H9 (cell line): ENCODE measurements around the gene TRANK1. TPM values are rescaled to one million over a fixed set of nuclear protein-coding genes. Genes with fewer than 3 reads are reported as not detected.

Experiments
- DNase-seq: peaks from one replicate; pipeline ENCODE4 v3.0.0-alpha.2; 2017
- H2AFZ ChIP-seq: one replicate; pipeline ENCODE4 v1.6.1; 2013; ENCODE audit warnings: mild to moderate bottlenecking, low read length, control low read depth, moderate library complexity
- H2AK5ac ChIP-seq: 2 replicates; pipeline ENCODE4 v1.6.1; 2013; ENCODE audit warnings: low read length, control low read depth, mixed read lengths; ENCODE audit not compliant: insufficient read length
- H2BK120ac ChIP-seq: one replicate; pipeline ENCODE4 v1.6.1; 2013; ENCODE audit warnings: low read depth, mild to moderate bottlenecking, low read length, control low read depth, inconsistent platforms; ENCODE audit not compliant: poor library complexity, severe bottlenecking
- H2BK12ac ChIP-seq: 2 replicates; pipeline ENCODE4 v1.6.1; 2013; ENCODE audit warnings: low read length, control low read depth, mixed read lengths, low read depth; ENCODE audit not compliant: insufficient read length
- H2BK15ac ChIP-seq: 2 replicates; pipeline ENCODE4 v1.6.1; 2013; ENCODE audit warnings: low read depth, low read length, control low read depth
- H2BK20ac ChIP-seq: one replicate; pipeline ENCODE4 v1.6.1; 2013; ENCODE audit warnings: low read depth, mild to moderate bottlenecking, low read length, control low read depth, inconsistent platforms; ENCODE audit not compliant: poor library complexity, severe bottlenecking
- H2BK5ac ChIP-seq: 2 replicates; pipeline ENCODE4 v1.6.1; 2013; ENCODE audit warnings: low read length, control low read depth, mixed read lengths; ENCODE audit not compliant: insufficient read length
- H3K14ac ChIP-seq: 2 replicates; pipeline ENCODE4 v1.6.1; 2013; ENCODE audit warnings: low read length, control low read depth; ENCODE audit not compliant: insufficient read depth
- H3K18ac ChIP-seq: 2 replicates; pipeline ENCODE4 v1.6.1; 2013; ENCODE audit warnings: low read depth, mild to moderate bottlenecking, mixed read lengths, low read length, control low read depth; ENCODE audit not compliant: insufficient read length
- H3K23ac ChIP-seq: 2 replicates; pipeline ENCODE4 v1.6.1; 2013; ENCODE audit warnings: low read length, control low read depth, mixed read lengths, low read depth; ENCODE audit not compliant: insufficient read length
- H3K23me2 ChIP-seq: 2 replicates; pipeline ENCODE4 v1.6.1; 2013; ENCODE audit warnings: low read depth, mild to moderate bottlenecking, mixed read lengths, low read length, control low read depth; ENCODE audit not compliant: insufficient read length, poor library complexity, severe bottlenecking
- H3K27ac ChIP-seq: 2 replicates; pipeline ENCODE4 v1.5.1; 2013; ENCODE audit warnings: low read length, control low read depth, mixed read lengths, low read depth; ENCODE audit not compliant: insufficient read length
- H3K27me3 ChIP-seq: 2 replicates; pipeline ENCODE4 v1.6.1; 2013; ENCODE audit warnings: low read length, control low read depth, inconsistent platforms; ENCODE audit not compliant: insufficient read depth
- H3K4ac ChIP-seq: 2 replicates; pipeline ENCODE4 v1.6.1; 2013; ENCODE audit warnings: low read depth, mild to moderate bottlenecking, control low read depth, inconsistent platforms, low read length, moderate library complexity
- H3K4me1 ChIP-seq: 2 replicates; pipeline ENCODE4 v1.6.1; 2013; ENCODE audit warnings: low read length, control low read depth, inconsistent platforms; ENCODE audit not compliant: insufficient read depth
- H3K4me2 ChIP-seq: 2 replicates; pipeline ENCODE4 v1.6.1; 2013; ENCODE audit warnings: low read length, control low read depth, mixed read lengths; ENCODE audit not compliant: insufficient read length, insufficient read depth
- H3K56ac ChIP-seq: 2 replicates; pipeline ENCODE4 v1.6.1; 2013; ENCODE audit warnings: low read depth, mild to moderate bottlenecking, mixed read lengths, low read length, control low read depth; ENCODE audit not compliant: insufficient read length
- H3K79me1 ChIP-seq: 2 replicates; pipeline ENCODE4 v1.6.1; 2013; ENCODE audit warnings: low read depth, mild to moderate bottlenecking, moderate library complexity, low read length, control low read depth, inconsistent platforms; ENCODE audit not compliant: insufficient read depth, poor library complexity, severe bottlenecking
- H3K79me2 ChIP-seq: 2 replicates; pipeline ENCODE4 v1.6.1; 2013; ENCODE audit warnings: low read length, control low read depth, inconsistent platforms; ENCODE audit not compliant: insufficient read depth
- H3K9ac ChIP-seq: 2 replicates; pipeline ENCODE4 v1.6.1; 2013; ENCODE audit warnings: low read length, control low read depth, mixed read lengths; ENCODE audit not compliant: insufficient read length; ENCODE audit errors: extremely low read depth
- H3K9me3 ChIP-seq: one replicate; pipeline ENCODE4 v1.6.1; 2013; ENCODE audit warnings: low read depth, low read length, inconsistent platforms; ENCODE audit not compliant: control insufficient read depth
- H3T11ph ChIP-seq: one replicate; pipeline ENCODE4 v1.6.1; 2013; ENCODE audit warnings: mild to moderate bottlenecking, low read length, control low read depth, inconsistent platforms
- H4K20me1 ChIP-seq: one replicate; pipeline ENCODE4 v1.6.1; 2013; ENCODE audit not compliant: control insufficient read depth, insufficient read length, insufficient read depth
- H4K5ac ChIP-seq: 2 replicates; pipeline ENCODE4 v1.6.1; 2013; ENCODE audit warnings: low read depth, mild to moderate bottlenecking, mixed read lengths, low read length, control low read depth; ENCODE audit not compliant: insufficient read length
- H4K8ac ChIP-seq: replicated peaks from 2 replicates; pipeline ENCODE4 v1.6.1; 2013; ENCODE audit warnings: low read length, control low read depth, mixed read lengths, low read depth; ENCODE audit not compliant: insufficient read length
- H4K91ac ChIP-seq: 2 replicates; pipeline ENCODE4 v1.6.1; 2013; ENCODE audit warnings: low read depth, mild to moderate bottlenecking, moderate library complexity, mixed read lengths, low read length, control low read depth; ENCODE audit not compliant: insufficient read length
- H3K27ac Mint-ChIP-seq, 3 experiments: 2 replicates in 2 of 3; 3 replicates in 1 of 3; pipeline ENCODE4 v1.8.0; 2020 to 2021; ENCODE audit warnings: mixed read lengths in 3 of 3, mild to moderate bottlenecking in 1 of 3, moderate library complexity in 1 of 3
- H3K27me3 Mint-ChIP-seq: 2 replicates; pipeline ENCODE4 v1.8.0; 2021; ENCODE audit warnings: low read depth, mild to moderate bottlenecking, moderate library complexity, mixed read lengths
- H3K36me3 Mint-ChIP-seq, 3 experiments: 2 replicates in 2 of 3; 3 replicates in 1 of 3; pipeline ENCODE4 v1.8.0; 2020 to 2021; ENCODE audit warnings: low read depth in 3 of 3, mixed read lengths in 3 of 3; ENCODE audit not compliant: insufficient read depth in 1 of 3
- H3K4me1 Mint-ChIP-seq, 2 experiments: 2 replicates each; pipeline ENCODE4 v1.8.0; 2020; ENCODE audit warnings: mixed read lengths in 2 of 2
- H3K4me3 Mint-ChIP-seq, 2 experiments: 2 replicates in 1 of 2; 3 replicates in 1 of 2; pipeline ENCODE4 v1.8.0; 2020 to 2021; ENCODE audit warnings: mild to moderate bottlenecking in 2 of 2, mixed read lengths in 2 of 2, moderate library complexity in 1 of 2
- H3K9me3 Mint-ChIP-seq, 2 experiments: 2 replicates in 1 of 2; 3 replicates in 1 of 2; pipeline ENCODE4 v1.8.0; 2020; ENCODE audit warnings: mild to moderate bottlenecking in 2 of 2, mixed read lengths in 2 of 2, moderate library complexity in 1 of 2
- CTCF ChIP-seq: fragments of 200-600 bp; sonication (generic); conservative IDR thresholded peaks from 3 replicates; pipeline ENCODE4 v1.8.0; 2021; ENCODE audit warnings: antibody characterized with exemption, mild to moderate bottlenecking
- WGBS: extraction: QIAGEN DNeasy Blood & Tissue Kit; methylation state at CpG from one replicate; pipeline ENCODE4 v1.1.7; 2013; ENCODE audit warnings: missing lambda C conversion rate, low lambda C conversion rate, mixed read lengths; ENCODE audit not compliant: insufficient read length; ENCODE audit errors: extremely low coverage; 5-methylcytosine and 5-hydroxymethylcytosine counted together
- total RNA-seq: library from RNA; stranded (reverse); gene quantifications from 2 replicates; pipeline ENCODE4 v1.2.1, GENCODE V29; 2021

Gene TRANK1
- total RNA-seq, 1 experiment from 2014 or later = 5.9 TPM

GRCh38 chr3:36862076-36862755 lies 82.6 kb downstream of the TRANK1 start:
- H4K8ac ChIP-seq = no peak overlapping the region
- no peaks in the 10 kb centered on the region; the same call in 1 of the 2 replicates for H3K79me2 ChIP-seq
- H2BK15ac ChIP-seq = no peak overlapping the region
- no peaks in the 10 kb centered on the region for H4K20me1 ChIP-seq
- H2AK5ac ChIP-seq = no peak overlapping the region
- no peak overlapping the region for H2BK12ac ChIP-seq
- no peak overlapping the region for H4K5ac ChIP-seq
- H3K4me1 ChIP-seq = no peaks in the 10 kb centered on the region
- DNase-seq = no peak
- H3K23me2 ChIP-seq = no peaks in the 10 kb centered on the region
- no CpG with 5 or more reads among the region's 5 CpGs for WGBS
- Mint-ChIP-seq H3K4me3 (no peak overlapping the region), H3K9me3 (no peaks in the 10 kb centered on the region), H3K27me3 (no peaks in the 10 kb centered on the region; the same call in 1 of the 2 replicates), H3K27ac (no peak overlapping the region), H3K4me1 (peaks cover 11 to 13% of the 10 kb centered on the region in 2 experiments), H3K36me3 (peaks cover 0 to 6% (median under 1%) of the 10 kb centered on the region in 3 experiments; a peak in 4 of 7 replicates)
- no peak overlapping the region for H4K91ac ChIP-seq
- no peak overlapping the region for H3K27ac ChIP-seq
- no peaks in the 10 kb centered on the region for H3K79me1 ChIP-seq
- H3K56ac ChIP-seq = no peak overlapping the region
- no peak overlapping the region for H3K4ac ChIP-seq
- H2BK120ac ChIP-seq = no peak overlapping the region
- no peak overlapping the region for H2AFZ ChIP-seq
- no peak overlapping the region for H3K14ac ChIP-seq
- H3K23ac ChIP-seq = no peak overlapping the region
- no peak for TF ChIP-seq CTCF
- no peak overlapping the region for H2BK5ac ChIP-seq
- H3K4me2 ChIP-seq = no peak overlapping the region
- H3T11ph ChIP-seq = no peak overlapping the region
- no peak overlapping the region for H2BK20ac ChIP-seq
- no peak overlapping the region for H3K9ac ChIP-seq
- H3K27me3 ChIP-seq = no peaks in the 10 kb centered on the region
- no peak overlapping the region for H3K18ac ChIP-seq
- H3K9me3 ChIP-seq = no peaks in the 10 kb centered on the region
